DOHH2 (cell line): ENCODE measurements around the gene PTPRN2.

Experiments
- EZH2phosphoT487 ChIP-seq: fragments of 200-600 bp; sonication (generic); IDR thresholded peaks from 2 replicates; pipeline ENCODE4 v1.6.1; 2017; ENCODE audit warnings: borderline replicate concordance, mild to moderate bottlenecking, antibody characterized with exemption, low read length, moderate library complexity, mixed read lengths
- TF ChIP-seq, protein P1 (sequence below): fragments of 200-600 bp; sonication (generic); IDR thresholded peaks from one replicate; pipeline ENCODE4 v1.5.1; 2014; ENCODE audit warnings: antibody characterized with exemption, mild to moderate bottlenecking, low read depth, low read length; ENCODE audit not compliant: poor library complexity, severe bottlenecking

DNA sequence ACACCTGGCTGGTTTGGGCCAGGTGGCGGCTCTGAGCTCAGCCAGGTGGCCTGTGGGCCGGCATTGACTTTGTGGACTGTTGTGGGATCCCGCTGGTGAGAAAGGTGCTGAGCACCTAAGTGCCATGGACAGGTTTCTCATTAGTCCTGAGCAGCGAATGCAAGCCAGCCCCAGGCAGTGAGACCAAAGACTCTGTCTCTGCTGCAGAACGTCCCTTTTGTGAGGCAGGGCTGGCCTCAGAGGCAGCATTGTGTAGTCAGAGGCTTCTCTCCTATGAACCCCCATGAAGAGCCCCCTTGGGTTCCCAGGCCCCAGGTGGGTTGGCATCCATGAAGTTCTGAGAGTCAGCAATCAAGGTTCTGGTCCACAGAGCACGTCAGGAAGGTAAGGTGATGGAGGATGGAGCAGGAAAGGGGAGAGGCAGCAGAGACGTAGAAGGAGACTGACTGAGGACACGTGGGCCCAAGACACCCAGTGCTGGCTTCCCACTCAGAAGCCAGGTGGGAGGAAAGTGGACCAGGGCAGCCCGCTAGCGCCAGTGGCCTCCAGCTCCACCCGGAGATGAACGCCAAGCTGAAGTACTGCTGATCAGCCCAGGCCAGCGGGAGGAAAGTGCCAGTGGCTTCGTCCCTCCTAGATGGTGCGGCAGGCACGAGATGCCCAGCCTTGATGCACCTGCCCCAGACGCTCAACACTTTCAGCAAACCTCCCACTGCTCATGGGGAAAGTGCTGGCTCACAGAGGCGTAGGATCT is 19.2 kb upstream of the PTPRN2 start:
- TF ChIP-seq EZH2phosphoT487: no peak
- TF ChIP-seq, protein P1, sequence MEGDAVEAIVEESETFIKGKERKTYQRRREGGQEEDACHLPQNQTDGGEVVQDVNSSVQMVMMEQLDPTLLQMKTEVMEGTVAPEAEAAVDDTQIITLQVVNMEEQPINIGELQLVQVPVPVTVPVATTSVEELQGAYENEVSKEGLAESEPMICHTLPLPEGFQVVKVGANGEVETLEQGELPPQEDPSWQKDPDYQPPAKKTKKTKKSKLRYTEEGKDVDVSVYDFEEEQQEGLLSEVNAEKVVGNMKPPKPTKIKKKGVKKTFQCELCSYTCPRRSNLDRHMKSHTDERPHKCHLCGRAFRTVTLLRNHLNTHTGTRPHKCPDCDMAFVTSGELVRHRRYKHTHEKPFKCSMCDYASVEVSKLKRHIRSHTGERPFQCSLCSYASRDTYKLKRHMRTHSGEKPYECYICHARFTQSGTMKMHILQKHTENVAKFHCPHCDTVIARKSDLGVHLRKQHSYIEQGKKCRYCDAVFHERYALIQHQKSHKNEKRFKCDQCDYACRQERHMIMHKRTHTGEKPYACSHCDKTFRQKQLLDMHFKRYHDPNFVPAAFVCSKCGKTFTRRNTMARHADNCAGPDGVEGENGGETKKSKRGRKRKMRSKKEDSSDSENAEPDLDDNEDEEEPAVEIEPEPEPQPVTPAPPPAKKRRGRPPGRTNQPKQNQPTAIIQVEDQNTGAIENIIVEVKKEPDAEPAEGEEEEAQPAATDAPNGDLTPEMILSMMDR: no peak
